GM18858 (cell line): ENCODE results near the gene PLXNA4.
"Not testable (repeated sequence)": the region's sequence is repeated elsewhere in the genome, so short reads cannot be mapped to it uniquely, and the experiment has no call there.

ENCODE experiments used
- ATAC-seq: cut with Tn5 transposase; IDR thresholded peaks from one replicate; pipeline ENCODE4 v1.9.1; 2021; ENCODE audit not compliant: unreplicated experiment

PLXNA4 gene

DNA sequence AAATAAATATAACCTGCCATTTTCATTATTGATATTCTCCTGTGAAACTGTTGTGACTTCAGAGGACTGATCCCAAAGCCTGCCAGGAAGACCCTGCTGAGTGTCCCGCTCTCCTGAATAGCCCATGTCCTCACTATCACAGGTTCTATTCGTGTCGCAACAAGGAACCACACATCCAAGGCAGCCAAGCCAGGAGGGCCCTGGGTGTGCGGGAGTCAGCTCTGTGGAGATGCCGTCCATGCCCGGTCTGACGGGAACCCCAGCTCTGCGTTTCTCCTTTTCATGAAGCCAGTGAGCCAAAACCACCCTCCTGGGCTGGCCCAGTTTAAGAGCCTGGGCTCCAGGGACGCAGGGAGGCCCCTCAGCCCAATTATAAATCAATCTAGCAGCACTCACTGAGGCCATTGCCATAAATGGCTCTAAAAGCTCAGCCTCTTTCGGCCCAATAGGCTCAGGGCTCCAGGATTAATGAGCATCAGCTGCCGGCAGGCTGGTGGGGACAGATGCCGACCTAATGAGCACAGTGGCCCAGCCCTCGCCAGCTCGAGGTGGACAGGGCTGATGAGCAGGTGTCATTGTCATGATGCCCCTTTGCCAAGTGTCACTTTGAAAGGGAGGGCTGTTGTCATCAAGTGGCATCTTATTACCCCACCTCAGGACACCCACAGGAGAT lies 177.9 kb downstream of the PLXNA4 start:
- ATAC-seq: no peak

DNA sequence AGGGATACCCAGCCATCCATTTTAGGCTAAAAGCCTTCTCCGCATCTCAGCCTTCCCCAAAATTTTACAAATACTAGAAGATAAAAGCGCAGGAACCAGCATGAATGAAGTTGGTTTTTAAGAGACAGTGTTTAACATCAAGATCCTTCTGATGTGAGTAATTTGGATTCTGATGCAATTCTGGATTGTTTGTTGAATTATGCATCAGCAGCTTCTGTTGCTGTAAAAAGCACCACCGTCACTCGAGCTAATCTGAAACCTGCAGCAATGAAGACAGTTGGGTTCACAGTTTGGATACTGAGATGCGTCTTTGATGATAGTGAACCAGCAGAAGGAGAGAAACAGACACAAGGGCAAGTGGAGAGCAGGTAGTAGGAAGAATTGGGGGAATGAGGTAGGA lies 179.2 kb downstream of the PLXNA4 start:
- ATAC-seq: no peak

DNA sequence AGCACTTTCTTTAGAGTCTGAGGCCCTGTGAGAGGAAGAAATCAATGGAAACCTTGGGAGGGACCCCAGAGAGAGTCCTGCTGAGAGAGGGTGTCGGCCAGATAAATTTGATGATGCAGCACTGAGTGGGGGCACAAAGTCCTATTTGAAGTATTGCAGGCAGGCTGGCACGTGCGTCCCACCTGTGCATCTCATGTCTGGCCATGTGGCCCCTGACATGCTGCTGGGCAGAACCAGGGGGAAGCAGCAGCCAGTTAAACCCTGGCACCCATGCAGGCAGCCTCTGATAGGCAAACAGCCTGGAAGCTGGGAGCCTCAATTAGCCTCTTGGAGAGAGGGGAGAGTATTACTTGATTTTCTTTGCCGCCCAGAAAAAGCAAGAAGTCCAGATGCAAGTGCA lies 180.9 kb downstream of the PLXNA4 start:
- ATAC-seq: no peak

GRCh38 chr7:132394283-132395198 lies 181.7 kb downstream of the PLXNA4 start:
- no peak for ATAC-seq

DNA sequence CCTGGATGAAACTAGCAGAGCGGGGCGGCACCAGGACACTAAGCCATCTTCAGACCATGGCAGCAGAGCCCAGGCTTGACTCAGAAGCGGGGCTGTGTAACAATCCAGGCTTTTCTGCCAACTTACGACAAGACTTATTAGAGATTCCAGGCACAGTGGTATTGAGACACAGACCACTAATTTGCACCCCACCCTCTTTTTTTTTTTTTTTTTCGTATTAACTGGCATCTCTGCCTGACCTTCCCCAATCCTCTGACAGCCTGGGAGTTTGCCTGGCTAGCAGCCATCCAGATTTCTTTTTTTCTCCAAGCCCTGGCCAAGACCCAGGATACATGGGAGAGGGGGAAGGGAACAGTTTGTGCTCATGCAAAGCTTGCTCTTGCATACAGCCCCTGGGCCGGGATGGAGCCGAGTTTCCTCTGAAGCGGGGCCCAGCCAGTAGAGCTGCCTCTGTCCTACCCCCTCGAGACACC lies 182.4 kb downstream of the PLXNA4 start:
- no peak for ATAC-seq

GRCh38 chr7:132392713-132393112 lies 183.6 kb downstream of the PLXNA4 start:
- ATAC-seq: no peak

DNA sequence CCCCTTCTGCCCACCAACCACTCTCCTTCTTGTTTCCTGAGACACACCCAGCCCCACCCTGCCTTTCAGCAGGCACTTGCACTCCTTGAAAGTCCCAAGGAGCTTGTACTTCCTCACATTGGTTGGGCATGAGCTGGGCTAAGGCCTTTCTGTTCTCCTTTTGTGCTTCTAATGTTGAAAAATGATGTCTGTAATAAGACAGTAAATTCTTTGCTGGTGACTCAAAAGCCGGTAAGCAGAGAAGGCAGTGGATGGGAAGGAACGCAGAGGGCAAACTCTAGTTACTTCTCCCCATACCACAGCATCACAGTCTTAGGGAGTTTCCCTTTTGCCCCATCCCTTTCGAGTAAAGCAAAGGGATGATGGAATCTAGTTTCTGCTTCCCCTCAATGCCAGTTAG lies 185.6 kb downstream of the PLXNA4 start:
- no peak for ATAC-seq

- not testable (repeated sequence) for ATAC-seq
These were observed 186.2 kb downstream of the PLXNA4 start for GRCh38 chr7:132390049-132390448.

DNA sequence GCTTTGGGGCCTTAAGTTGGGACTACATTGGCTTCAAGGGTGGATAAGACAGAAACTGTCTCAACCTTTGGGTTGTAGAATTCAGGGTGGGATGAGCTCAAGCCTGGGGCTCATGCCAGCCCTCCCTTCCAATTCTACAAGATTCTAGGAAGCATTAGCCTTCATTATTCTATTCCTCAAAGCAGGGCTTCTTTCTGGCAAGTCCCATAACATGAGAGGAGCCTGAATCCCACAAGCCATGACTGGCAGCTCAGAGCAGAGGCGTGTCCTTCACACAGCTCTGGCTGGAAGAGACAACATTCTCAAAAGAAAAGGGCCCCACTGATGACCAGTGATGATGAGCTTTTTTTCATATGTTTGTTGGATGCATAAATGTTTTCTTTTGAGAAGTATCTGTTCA lies 187.6 kb downstream of the PLXNA4 start:
- no peak for ATAC-seq

DNA sequence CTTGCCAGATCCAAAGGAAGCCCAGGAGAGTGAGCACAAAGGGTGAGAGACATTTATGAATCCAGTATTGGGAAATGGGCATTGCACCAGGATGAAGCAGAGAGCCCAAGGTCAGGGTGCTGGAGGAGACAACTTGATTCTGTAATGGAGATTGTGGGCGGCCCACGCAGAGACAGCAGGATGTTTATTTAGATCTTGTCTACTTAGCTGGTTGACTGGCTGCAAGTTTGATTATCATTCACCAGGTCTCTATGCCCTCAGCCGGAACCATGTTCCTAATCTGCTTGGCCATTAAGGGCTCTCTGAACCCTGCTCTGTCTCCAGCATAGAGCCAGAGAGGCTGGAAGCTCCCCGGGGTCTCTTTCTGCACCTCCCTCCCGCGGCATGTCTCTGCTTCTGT lies 188.7 kb downstream of the PLXNA4 start:
- no peak for ATAC-seq

GRCh38 chr7:132386201-132386681 lies 190.0 kb downstream of the PLXNA4 start:
- no peak for ATAC-seq

- no peak for ATAC-seq
These were observed 192.3 kb downstream of the PLXNA4 start for GRCh38 chr7:132383962-132384361.

- ATAC-seq: no peak
These were observed 194.4 kb downstream of the PLXNA4 start for GRCh38 chr7:132381742-132382472.

DNA sequence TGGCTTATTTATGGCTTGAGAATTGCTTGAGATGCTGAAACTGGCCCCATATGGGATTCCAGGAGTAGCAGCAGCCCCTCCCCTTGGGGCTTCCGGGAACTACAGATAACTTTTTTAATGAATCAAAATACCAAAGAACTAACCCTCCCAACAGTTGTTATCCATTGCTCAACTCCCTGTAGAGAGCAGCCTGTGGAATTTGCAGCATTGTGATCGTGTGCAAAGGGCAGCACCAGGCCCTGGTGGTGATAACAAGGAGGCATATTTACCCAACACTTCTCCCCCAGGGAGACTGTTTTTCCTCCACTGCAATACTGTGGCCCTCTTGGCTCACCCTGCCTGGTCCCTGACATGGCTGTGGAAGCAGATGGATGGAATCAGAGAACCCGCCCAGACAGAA lies 196.2 kb downstream of the PLXNA4 start:
- ATAC-seq: no peak

DNA sequence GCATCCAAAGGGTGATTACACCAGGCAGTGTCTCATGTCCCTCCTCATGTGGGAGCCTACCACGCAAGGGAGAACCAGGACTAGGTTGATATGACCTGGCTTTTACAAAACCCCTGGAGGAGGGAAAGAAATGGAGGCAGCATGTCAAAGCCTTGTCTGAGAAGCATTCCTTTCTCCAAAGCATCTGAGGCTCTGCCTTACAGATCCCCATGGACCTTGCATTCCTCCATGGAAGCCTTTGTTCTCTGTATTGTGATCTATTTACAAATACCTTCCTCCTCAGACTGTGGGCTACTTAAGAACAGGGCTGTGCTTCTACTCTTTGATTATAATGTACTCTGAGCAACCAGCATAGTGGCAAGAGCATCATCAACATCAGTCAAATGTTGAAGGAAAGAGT lies 197.0 kb downstream of the PLXNA4 start:
- no peak for ATAC-seq

DNA sequence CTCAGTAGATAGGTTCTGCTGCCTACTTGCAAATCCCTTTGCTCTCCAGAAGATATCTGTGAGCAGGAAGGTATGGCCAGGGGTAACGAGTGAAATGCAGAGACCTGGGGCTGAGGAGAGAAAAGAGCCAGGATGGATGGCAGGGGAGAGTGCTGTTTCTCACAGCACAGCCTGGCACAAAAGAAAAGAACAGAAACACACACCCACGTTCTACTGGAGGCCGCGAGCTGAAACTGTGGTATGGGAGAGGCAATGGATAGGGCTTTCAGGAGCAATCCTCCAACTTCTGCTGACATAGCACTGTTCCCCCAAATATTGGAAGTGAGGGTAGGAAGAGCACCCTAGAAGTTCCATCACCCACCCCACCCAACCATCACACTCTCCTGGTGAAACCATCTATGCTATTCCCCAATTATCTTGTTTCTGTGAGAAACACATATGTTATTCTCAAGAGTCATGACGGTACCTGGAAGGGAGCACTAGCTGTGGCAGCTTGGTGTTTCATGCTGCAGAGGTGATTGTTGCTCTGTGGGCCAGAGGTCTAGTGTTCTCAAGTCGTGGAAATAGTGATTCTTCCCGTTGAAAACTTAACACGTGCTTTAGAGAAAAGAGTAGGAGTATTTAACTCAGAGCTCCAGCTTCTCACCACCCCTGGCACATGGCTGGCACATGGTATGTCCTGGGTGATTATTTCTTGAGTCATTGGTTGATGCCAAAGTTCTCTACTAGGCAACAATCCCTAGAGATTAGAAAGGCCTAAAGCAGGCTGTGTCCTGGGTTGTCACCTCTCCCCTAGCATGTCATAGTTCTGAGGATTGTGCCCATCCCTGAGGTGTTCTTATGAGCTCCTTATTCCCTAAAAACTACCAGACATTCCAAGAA lies 198.3 kb downstream of the PLXNA4 start:
- no peak for ATAC-seq

- no peak for ATAC-seq
These were observed 199.3 kb downstream of the PLXNA4 start for GRCh38 chr7:132377015-132377414.

- ATAC-seq: no peak
These were observed 199.8 kb downstream of the PLXNA4 start for GRCh38 chr7:132376361-132377013.

DNA sequence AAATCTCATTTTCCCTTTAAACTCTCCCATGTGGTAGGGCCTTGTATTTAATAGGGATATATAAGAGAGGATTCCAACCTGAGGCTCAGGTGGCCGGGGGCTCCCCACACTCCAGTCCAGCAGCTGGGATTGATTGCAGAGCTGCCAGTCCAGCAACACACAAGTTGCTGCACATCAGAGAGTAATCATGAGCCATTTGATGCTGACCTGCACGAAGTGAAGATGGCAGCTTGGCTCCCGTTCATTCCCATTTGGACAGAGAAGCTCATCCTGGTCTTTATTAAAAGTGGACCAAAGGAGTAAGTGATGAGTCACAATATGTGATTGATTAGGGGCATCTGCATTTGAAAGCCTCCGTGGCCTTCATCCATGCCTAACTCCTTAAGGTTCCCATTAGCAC lies 202.4 kb downstream of the PLXNA4 start:
- ATAC-seq: no peak

GRCh38 chr7:132373041-132373440 lies 203.2 kb downstream of the PLXNA4 start:
- ATAC-seq: no peak
